HepG2 (cell line): ENCODE measurements around the gene TUBA8.

Experiments used
- ATF3 ChIP-seq: sonication (generic); formaldehyde crosslinking; IDR thresholded peaks from 2 replicates; pipeline ENCODE4 v1.4.0; 2020; ENCODE audit warnings: missing genetic modification reagents
- GATAD1 ChIP-seq: IDR thresholded peaks from 2 replicates; pipeline ENCODE4 v1.6.1; 2016; ENCODE audit warnings: missing genetic modification reagents, missing compliant biosample characterization
- ZNF629 ChIP-seq: sonication (generic); formaldehyde crosslinking; conservative IDR thresholded peaks from 2 replicates; pipeline ENCODE4 v1.5.0; 2020; ENCODE audit warnings: missing genetic modification reagents
- ZNF879 ChIP-seq: sonication (generic); formaldehyde crosslinking; IDR thresholded peaks from 2 replicates; pipeline ENCODE4 v1.8.1; 2023; ENCODE audit warnings: missing genetic modification reagents

DNA sequence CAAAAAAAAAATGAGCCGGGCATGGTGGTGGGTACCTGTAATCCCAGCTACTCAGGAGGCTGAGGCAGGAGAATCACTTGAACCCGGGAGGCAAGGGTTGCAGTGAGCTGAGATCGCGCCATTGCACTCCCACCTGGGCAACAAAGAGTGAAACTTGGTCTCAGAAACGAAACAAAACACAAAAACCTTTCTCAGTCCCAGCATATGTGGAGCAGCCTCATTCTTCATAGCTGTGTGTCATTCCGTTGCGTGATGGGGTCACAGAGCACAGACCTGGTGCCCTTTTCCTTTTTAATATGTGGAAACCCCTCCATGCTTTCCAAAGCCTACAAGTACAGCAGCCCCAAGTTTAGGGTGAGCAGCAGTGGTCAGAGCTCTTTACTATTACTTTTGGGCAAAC, 19.1 kb upstream of the TUBA8 start:
- no peak for TF ChIP-seq ZNF629 (CRISPR knock-in tag)
- no peak for TF ChIP-seq ATF3 (CRISPR knock-in tag)
- TF ChIP-seq ZNF879 (CRISPR knock-in tag) = no peak
- TF ChIP-seq GATAD1 (CRISPR knock-in tag) = no peak
